HG03064 (cell line): ENCODE results near the gene ST6GALNAC4.
"Not testable (repeated sequence)": the region's sequence is repeated elsewhere in the genome, so short reads cannot be mapped to it uniquely, and the experiment has no call there.

Source experiments
- ATAC-seq: cut with Tn5 transposase; IDR thresholded peaks from one replicate; pipeline ENCODE4 v1.9.1; 2021; ENCODE audit warnings: low read depth; ENCODE audit not compliant: unreplicated experiment

ST6GALNAC4 gene

DNA sequence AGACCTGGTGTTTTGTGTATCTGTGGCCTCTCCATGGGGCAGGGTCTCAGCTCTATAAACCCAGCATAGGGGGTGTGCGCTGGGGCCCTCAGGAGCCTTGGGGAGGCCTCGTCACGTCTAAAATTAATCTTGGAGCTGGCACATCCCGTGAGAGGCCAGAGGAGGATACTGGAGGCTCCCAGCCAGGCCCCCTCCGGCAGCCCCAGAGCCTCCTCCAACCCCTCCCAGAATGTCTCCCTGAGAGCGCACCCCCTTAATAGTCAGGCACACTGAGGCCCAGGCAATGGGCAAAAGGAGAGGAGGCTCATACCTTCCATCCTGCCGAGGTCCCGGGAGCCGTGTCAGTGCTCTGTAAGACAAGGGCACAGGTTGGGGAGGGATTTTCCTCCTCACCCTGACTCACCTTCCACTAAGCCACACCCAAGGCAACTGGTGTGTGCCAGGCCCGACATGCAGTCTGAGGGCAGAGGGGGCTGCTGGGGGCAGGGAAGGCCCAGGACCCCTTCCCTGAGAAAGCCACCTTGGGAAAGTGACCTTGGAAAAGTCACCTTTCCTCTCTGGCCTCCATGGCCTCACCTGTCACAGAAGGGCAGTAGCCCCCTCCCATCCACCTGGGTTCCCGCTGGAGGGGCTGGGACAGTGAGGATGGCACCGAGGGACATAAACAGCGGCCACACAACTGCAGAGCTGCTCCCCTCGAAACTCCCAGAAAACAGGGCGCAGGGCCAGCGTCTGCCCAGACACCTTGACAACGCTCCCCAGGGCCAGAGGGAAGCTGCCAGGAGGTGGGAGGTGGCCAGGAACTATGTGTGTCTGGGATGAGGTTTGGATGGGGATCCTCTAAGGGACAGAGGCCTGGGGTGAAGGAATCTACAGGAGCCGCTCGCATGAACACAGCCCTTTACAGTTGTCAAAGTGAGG is 42.3 kb downstream of the ST6GALNAC4 start:
- no peak for ATAC-seq

DNA sequence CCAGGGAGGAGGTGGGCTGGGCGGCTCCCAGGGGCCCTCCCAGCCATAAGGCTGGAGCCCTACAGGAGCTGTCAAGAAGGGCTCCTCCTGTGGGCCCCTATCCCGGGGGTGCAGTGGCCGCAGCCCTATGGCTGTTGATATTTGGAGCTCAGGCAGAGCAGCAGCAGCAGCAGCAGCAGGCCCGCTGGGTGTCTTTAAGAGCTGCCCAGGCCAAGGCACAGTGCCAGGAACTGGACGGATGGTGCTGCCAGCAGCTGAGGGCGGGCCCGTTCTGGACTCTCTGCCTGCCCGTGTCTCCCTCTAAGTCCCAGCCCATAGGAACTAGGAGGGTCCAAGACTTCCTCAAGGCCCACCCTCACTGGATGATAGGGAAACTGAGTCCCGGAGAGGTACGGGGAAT is 43.0 kb downstream of the ST6GALNAC4 start:
- no peak for ATAC-seq

DNA sequence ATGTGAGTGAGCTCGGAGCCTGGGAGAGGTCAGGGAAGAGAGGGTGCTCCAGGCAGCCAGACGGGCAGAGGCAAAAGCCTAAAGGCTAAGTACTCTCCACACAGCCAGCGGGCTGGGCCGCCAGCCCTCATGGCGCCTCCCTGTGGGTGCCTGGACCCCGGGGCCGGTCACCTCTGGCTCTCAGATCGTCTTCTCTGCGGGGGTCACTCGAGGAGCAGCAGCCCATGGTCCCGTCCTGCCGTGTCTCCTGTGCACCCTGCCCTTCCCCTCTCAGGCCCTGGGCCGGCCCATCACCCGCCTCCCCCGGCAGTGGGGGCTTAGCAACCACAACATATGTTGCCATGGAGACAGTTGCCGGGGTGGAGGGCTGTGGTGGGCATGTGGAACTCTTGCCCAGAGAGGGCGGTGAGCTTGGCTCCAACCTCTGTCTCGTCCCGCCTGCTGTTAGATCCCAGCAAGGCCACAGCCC is 43.6 kb downstream of the ST6GALNAC4 start:
- ATAC-seq: no peak

DNA sequence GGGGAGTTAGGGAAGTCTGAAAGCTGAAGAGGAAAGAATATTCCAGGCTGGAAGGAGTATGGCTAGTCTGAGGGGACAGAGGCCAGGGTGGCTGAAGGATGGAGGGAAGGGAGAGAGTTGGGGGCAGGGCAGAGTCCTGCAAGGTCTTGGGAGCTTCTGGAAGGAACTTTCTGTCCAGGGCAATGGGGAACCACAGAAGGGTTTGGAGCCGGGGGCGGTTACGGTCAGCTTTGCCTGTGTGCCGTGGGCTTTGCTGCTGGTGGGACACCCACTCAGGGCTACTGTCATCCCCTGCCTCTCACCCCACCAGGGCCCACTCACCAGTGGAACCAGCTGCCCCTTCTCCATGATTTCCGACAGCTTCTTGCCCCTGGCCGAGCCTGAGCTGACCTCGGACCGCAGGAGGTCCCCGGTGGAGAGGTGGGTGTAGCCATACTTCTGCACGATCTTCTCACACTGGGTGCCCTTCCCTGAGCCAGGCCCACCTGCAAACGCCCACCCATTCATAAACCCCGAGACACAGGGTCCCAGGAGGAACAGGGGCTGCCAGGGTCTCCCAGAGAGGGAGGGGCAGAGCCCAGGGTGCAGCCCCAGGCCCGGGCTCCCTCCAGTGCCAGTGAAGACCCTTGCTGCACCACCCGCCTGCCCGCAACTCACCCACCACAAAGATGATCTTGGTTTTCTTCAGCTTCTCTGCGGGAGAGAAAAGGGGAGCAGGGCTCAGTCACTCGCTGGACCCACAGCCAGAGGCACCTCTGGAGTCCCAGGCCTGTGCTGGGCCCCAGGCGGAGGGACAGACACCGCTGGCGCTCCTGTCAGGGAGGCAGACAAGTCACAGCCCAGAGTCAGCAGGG is 44.2 kb downstream of the ST6GALNAC4 start:
- ATAC-seq: no peak

DNA sequence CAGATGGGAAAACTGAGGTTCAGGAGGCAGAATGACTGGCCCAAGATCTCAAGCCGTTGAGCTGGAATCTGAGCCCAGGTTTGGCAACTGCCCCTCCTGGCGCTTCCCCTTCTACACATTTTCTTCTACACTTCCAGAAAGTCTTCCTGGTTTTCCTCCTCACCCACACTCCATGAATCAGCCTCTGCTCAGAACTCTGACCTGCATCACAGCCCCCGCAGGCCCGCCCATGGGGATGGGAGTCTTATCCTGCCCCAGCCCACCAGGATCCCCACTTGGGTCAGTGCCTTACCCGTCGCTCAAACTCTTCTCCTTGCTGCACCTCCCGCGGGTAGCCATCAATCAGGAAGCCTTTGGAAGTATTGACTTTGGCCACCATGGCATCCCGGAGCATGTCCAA is 45.3 kb downstream of the ST6GALNAC4 start:
- no peak for ATAC-seq

DNA sequence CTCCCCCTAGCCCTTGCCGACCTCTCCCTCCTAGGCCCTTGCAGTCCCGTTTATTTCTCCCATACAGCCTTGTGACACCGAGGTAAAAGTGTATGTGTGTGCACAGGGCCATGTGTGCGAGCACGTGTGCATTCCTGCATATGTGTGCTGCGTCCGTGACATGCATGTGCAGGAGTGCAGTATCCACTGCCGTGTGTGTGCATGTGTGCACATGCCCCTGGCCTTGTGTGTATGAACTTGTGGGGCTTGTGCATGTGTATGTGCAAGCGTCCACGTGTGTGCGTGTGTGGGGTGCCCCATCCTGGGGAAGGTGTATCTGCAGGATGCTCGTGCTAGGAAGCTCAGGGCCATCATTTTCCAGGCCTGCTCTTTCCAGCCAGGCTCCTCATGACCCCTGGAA is 46.0 kb downstream of the ST6GALNAC4 start:
- no peak for ATAC-seq

DNA sequence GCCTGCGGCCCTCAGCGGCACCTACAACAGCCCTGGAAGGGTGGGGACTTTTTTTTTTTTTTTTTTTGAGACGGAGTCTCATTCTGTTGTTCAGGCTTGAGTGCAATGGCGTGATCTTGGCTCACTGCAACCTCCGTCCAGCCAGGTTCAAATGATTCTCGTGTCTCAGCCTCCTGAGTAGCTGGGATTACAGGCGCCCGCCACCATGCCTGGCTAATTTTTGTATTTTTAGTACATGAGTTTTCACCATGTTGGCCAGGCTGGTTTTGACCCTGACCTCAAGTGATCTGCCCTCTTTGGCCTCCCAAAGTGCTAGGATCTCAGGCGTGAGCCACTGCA is 46.7 kb downstream of the ST6GALNAC4 start:
- ATAC-seq: not testable (repeated sequence)

DNA sequence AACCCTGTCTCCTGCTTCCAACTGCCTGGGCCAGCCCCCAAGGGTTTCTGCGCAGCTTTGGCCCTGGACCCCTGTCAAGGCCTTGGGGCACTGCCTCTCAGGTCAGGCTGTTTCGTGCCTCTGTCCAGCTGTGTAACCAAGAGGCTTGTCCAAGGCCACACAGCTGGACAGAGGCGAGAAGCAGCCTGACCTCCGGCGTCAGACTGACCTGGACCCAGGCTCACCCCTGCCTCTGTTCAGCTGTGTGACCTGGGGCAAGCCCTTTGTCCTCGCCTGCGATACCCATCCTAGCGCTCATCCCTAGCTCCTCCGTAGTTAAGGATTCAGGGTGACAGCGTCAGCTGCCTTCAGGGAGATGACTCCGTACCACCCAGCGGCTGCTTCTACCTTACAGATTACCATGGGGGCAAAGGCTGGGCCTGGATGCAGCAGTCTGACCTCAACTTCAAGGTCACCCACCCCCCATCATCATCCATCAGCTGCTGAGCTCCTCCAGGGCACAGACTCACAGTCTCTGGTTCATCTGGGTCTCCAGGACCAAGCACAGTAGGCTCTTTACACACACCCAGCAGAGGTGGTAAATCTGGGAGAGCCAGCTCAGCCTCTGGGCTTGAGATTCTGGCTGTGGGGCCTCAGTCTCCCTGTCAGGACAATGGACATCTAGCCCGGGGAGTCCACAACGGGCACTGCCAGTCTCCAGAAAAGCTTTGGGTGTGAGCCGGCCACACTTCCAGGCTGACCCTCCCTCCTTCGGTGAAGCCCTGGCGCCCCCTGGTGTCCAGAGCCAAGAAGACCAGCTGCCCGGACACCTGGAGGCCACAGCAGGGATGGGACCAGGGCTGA is 47.3 kb downstream of the ST6GALNAC4 start:
- peak; percentile 56 for ATAC-seq

DNA sequence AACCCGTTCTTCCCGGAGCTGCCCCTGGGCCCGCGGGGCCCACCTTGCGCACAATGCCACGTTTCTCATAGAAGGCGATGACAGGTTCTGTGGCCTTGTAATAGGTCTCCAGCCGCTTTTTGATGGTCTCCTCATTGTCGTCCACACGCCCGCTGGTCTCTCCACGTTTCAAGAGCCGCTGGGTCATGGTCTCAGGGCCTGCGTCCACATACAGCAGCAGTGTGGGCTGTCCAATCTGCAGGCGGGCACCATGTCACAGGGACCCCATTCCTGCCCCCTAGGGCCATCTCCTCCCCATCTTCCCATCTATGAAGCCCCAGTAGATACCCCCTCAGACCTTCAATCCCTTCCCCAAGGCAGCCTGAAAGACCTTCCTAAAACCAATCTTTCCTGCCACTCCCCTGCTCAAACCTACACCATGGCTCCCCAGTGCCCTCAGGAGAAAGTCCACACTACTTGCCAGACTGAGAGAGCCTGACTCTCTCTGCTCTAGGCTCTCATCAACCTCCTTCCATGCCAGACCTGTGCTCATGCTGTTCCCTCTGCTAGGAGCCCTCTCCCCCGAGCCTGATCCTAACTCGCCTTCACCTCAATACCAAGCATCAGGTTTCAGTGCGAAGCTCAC is 48.5 kb downstream of the ST6GALNAC4 start:
- no peak for ATAC-seq

DNA sequence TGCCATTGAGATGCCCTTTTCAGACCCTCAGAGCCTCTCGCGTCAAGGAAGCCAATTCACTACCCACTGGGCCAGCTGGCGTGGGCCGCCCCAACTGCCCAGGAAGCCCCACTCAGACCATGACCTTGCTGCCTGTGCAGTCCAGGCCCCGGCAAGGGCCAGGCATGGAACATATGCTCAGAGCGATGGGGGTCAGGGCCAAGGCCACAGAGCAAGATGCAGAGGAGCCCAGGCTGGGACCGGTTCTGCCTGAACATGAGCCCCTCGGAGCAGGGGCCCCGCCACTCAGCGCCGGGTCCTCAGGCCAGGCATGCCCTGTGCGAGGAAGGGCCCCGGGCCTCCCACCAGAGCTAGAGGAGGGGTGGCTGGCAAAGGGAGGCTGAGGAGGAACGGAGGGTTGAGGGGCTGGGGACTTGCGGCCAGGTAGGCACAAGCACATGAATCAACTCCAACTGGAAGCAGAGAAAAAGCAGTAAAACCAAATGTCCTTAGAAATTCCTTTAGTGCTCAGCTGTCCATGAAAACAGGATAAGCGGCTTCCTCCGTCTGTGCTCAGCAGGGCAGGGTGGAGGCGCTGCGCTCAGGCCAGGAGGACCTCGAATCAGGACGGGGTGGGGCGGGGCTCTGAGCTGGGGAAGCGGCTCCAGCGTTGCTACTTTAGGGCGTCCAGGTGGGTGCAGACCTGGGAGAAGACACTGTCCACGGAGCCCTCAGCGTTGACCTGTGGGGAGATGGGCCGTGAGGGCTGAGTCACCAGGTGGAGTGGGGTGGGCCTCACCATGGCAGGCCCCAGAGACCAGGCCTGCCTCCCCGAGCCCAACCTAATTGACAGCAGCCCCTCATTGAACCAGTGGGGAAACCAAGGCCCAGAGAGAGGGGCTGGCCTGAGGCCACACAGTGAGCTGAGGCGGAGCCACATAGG is 49.2 kb downstream of the ST6GALNAC4 start:
- ATAC-seq: no peak

DNA sequence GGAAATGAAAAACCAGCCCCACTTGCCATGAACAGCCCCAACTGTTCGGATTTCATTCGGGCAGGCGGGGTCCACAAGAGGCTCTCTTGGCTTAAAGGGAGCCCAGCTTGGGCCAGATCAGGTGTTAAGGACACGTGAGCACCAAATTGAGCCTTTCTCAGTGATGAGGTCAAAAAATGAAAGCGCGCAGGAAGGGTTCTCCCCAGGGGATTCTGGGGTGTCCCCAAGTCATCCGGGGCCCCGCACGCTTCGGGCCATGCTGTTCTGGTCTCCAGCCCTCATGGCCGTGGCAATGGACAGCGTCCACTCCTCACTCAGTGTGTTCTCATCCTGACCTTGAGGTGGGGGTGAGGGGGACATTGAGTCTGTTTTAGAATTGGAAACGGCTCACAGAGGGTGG is 50.3 kb downstream of the ST6GALNAC4 start:
- no peak for ATAC-seq

DNA sequence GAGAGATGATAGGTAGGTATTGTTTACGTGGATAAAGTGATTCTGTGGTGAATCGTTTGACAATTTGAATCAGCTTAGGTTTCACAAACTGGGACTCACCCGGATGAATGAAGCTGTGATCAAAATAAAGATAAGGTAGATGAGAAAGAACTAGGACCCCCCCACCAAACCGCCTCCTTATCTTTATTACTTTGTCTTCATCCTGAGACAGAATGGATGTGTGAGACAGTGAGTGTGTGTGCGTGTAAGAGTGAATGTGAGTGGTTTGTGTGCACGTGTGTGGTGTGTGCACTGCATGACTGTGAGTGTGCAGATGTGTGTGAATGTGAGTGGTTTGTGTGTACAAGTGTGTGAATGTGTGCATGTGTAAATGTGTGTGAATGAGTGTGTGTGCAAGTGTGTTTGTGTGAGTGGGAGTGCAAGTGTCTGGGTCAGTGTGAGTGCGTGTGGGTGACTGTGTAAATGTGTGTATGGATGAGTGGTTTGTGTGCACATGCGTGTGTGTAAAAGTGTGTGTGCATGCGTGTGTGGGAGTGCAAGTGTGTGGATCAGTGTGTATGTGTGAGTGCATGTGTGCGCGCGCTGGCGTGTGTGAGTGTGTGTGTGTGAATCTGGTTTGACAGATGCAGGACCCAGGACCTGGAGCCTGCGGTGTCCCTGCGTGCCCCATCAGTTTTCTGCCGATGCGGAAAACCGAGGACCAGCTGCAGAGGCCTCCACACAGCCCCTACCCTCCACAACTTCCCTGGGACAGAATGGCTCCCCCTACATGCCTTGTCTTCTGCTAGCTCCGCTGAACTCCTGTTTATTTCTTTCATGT is 51.0 kb downstream of the ST6GALNAC4 start:
- no peak for ATAC-seq

DNA sequence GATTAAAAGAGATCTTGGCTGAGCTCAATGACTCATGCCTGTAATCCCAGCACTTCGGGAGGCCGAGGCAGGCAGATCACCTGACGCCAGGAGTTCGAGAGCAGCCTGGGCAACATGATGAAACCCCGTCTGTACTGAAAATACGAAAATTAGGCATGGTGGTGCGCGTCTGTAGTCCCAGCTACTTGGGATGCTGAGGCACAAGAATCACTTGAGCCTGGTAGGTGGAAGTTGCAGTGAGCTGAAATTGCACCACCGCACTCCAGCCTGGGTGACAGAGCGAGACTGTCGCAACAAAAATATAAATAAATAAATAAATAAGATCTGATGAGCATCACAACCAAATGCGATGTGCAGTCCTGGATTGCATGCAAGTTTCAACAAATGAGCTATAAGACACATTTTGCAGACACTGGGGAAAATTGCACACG is 53.6 kb downstream of the ST6GALNAC4 start:
- no peak for ATAC-seq

DNA sequence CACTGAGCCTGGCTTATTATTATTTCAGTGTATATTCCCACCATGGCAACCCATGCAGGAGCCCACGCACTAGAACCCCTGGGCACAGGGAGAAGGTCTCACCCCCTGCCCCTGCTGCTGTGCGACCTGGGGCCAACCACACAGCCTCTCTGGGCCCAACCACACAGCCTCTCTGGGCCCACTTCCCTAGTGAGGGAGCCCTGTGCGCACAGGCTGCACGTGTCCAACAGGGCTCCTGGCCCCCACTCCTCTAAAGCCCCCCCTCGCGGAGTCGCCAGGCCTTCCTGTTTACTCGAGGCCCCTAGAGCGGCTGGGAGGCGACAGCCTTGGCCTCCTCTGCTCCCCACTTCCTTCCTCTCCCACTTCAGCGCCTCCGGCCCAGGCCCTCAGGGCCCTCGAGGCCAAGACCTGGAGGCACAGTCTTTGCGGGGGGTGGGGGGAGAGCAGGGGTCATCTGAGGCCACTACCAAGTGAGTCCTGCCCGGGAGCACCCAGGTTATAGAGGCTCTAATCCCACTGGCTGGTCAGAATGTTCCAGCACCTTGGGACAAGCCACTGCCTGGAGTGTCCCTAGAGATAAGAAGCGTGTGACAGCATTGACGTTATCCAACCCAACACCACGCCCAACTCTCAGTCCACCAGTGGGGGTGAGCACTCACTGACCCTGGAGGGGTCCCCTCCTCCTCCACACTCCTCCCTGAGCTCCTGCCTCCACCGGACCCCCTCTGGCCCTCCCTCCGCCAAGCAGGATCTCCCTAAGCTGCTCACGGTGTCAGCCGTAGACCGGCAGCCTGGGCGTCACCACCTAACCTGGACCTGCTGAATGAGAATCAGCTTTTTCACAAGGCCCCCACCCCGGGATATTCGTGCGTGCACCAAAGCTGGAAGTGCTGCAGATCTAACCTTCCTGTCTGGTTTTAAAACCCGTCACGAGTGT is 54.5 kb downstream of the ST6GALNAC4 start:
- no peak for ATAC-seq

DNA sequence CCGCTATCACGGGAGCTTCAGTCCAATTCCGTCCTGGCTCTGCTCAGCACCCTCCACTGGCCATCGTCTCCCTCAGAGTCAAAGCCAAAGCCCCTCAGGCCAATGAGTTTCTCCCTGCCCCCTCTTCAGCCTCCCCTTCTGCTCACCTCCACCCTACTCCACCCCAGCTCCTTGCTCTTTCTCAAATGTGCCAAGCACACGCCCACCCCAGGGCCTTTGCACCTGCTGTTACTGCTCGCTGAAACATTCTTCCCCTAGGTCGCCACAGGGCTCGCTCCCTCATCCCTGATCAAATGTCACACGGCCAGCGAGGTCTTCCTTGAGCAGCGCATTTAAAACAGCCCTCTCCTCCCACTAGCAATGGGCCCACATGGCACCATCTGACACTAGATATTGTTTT is 56.1 kb downstream of the ST6GALNAC4 start:
- no peak for ATAC-seq

DNA sequence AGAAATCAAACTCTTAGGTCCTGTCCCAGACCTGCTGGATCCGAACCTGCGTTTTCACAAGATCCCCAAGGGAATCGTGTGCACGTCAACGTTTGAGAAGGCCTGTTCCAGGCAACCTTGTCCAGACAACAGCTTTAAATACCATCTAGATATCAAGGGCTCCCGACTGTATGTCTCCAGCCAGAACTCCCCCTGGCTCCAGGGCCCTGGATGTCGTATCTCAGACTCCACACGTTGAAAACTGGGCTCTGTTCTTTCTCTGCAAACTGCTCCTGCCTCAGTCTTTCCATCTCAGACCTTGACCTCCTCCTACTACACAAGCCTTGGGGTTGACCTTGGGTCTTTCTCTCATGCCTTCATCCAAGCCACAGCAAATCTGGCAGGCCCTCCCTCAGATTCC is 56.6 kb downstream of the ST6GALNAC4 start:
- ATAC-seq: no peak

DNA sequence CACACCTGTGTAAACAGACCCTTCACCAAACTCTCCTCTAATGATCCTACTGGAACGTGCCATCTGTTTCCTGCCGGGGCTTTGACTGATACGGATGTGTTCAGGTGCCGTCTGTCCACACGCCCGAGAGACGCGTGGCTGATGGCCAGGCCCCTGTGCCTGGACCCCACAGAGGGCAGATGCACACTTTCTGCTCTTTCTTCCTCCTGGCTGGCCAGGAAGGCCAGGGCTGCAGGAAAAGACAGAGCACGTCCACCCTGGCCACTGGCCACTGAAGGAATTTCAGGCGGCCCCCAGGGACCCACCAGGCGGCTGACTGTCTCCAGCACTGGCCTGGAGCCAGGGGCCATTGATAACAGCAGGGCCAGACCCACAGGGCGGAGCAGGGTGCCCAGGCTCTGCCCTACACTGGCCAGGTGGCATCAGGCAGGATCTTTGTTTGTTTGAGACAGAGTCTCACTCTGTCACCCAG is 58.8 kb downstream of the ST6GALNAC4 start:
- ATAC-seq: no peak
